ENCODE results near the gene TBC1D16. TPM values are rescaled to one million over a fixed set of nuclear protein-coding genes. Genes with fewer than 3 reads are reported as not detected.

TBC1D16 gene, protein sequence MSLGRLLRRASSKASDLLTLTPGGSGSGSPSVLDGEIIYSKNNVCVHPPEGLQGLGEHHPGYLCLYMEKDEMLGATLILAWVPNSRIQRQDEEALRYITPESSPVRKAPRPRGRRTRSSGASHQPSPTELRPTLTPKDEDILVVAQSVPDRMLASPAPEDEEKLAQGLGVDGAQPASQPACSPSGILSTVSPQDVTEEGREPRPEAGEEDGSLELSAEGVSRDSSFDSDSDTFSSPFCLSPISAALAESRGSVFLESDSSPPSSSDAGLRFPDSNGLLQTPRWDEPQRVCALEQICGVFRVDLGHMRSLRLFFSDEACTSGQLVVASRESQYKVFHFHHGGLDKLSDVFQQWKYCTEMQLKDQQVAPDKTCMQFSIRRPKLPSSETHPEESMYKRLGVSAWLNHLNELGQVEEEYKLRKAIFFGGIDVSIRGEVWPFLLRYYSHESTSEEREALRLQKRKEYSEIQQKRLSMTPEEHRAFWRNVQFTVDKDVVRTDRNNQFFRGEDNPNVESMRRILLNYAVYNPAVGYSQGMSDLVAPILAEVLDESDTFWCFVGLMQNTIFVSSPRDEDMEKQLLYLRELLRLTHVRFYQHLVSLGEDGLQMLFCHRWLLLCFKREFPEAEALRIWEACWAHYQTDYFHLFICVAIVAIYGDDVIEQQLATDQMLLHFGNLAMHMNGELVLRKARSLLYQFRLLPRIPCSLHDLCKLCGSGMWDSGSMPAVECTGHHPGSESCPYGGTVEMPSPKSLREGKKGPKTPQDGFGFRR
- total RNA-seq (10 to 100 TPM; 17.1 to 31.4 (median 22.6) TPM), polyA plus RNA-seq (10 to 100 TPM in 1 of 2 donors, 1 to 10 TPM in 1; 4.9 to 14.9 TPM)

GRCh38 chr17:80035687-80035936 lies at the start of gene TBC1D16:
TBC1D16 (minus strand) TSS chr17:80035872; CDS start chr17:80013547, 22,325 bp downstream.
- Histone ChIP-seq H3K9me3 (no peaks in the 10 kb centered on the region), H3K27me3 (no peaks in the 10 kb centered on the region), H3K36me3 (no peaks in the 10 kb centered on the region), H3K4me3 (peak within 1 kb of the TSS; percentile 67 to 89 (median 79)), H3K27ac (peak within 1 kb of the TSS; percentile 84 to 90 (median 86)), H3K4me1 (peaks cover under 1 to 10% (median 9%) of the 10 kb centered on the region in 3 donors)
- intact Hi-C loops (cut with DNase I): no loop called here
- TF ChIP-seq CTCF (IDR thresholded peaks at IDR 0.05): no peak
- DNase-seq: no peak
- 0 to 1% methylated on average over 8 to 46 of the region's 46 CpGs for WGBS, 2 donors
- FAIRE-seq: no peak
- no peak for ATAC-seq

DNA sequence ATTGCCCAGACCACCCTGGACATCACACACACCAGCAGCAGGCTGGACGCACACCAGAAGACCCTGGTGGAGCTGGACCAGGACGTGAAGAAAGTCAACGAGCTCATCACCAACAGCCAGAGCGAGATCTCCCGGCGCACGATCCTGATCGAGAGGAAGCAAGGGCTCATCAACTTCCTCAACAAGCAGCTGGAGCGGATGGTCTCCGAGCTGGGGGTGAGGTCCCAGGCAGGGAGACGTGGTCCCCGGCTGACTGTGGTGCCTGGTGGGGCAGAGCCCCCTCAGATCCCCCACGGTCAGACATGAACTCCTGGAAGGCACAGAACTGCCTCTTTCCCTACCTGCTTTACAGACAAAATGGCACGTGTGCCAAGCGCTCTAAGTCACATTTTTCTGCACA lies 49.1 kb upstream of the TBC1D16 start:
- intact Hi-C loops (cut with DNase I): loop anchor here in 1 of 3 donors (5.0 kb wide), 1 partner anchor 168 kb away; no protein-coding TSS in a partner anchor
- Histone ChIP-seq H3K27me3 (no peaks in the 10 kb centered on the region), H3K36me3 (no peaks in the 10 kb centered on the region), H3K4me1 (peaks cover 0 to 3% (median 0%) of the 10 kb centered on the region in 3 donors), H3K4me3 (no peak overlapping the region), H3K27ac (no peak overlapping the region), H3K9me3 (no peaks in the 10 kb centered on the region)
- DNase-seq: peak in 1 of 6 donors; percentile 34
- 86 to 91% methylated on average over 15 of the region's 15 CpGs for WGBS, 2 donors
- ATAC-seq: no peak
- no peak for FAIRE-seq
- no peak for TF ChIP-seq CTCF (IDR thresholded peaks at IDR 0.05)

DNA sequence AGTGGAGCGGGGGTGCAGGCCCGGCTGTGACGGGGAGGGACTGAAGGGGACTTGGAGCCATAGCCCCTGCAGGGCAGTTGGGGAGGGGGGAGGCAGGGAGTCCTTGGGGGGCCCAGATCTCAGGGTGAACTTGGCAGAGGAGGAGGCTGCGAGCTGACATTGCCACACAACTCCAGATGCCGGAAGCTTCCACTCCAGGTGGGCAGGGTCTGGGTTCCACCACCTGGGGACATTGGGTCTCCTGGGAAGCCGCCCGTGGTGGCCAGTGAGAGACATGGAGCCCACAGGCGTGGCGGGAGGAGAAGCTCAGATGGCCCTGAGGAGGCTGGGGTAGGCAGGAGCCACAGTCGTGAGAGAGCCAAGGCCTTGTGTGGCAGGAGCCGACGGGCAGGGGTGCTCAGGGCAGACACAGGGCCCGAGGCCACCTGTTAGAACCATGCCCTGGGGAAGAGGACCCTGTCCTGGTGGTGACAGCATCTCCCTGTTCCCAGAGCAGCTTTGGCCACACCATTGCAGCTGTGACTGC lies 47.5 kb upstream of the TBC1D16 start:
- Histone ChIP-seq H3K27me3 (no peaks in the 10 kb centered on the region), H3K27ac (no peak overlapping the region), H3K9me3 (no peaks in the 10 kb centered on the region), H3K4me3 (no peak overlapping the region), H3K36me3 (no peaks in the 10 kb centered on the region), H3K4me1 (peaks cover 0 to 3% (median 0%) of the 10 kb centered on the region in 3 donors)
- DNase-seq: peak in 1 of 6 donors; percentile 65
- intact Hi-C loops (cut with DNase I): loop anchor here in 1 of 3 donors (5.0 kb wide), 1 partner anchor 169 kb away; no protein-coding TSS in a partner anchor
- no peak for TF ChIP-seq CTCF (IDR thresholded peaks at IDR 0.05)
- no peak for FAIRE-seq
- WGBS, 2 donors: 58 to 62% methylated on average over 10 to 13 of the region's 13 CpGs
- ATAC-seq: peak in 1 of 4 donors; percentile 13

DNA sequence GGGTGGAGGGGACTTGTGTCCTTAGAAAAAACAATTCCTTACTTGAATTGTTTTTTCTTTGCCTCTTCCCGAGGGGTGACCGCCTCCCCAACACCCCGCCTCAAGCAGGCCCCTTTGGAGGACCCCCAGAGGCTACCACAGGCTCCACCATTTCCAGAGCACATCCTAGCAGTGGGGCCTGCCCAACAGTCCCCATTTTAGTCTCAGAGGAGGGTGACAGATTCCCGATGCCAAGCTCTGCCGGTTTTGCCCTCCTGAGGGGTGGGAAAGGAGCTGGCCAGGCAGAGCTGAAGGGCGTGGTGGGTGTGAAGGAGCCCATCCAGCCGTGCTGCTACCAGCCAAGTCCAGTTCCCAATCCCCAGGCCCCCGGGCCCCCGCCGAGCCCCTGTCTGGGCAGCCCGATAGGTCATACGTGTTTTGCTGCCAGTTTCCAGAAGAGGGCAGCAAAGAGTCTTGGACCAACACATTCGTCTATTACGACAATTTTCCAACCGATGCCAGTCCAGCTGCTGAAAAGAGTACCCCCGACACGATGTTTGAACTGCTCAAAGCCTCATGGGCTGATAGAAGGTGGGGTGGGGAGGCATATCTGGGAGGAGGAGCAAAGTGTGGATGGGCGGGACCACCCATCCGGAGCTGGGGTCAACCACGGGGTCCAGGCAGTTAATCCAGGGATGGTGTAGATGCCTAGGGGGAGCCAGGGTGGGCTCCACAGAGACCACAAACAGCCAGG lies 46.9 kb upstream of the TBC1D16 start:
- DNase-seq (peak; percentile 49 to 76 (median 68)), FAIRE-seq (no peak), ATAC-seq (peak; percentile 60 to 94 (median 86))
- TF ChIP-seq CTCF (IDR thresholded peaks at IDR 0.05): peak; percentile 65 to 77 (median 70)
- H3K9me3 ChIP-seq: no peaks in the 10 kb centered on the region
- peaks cover 0 to 3% (median 0%) of the 10 kb centered on the region in 3 donors for H3K4me1 ChIP-seq
- H3K27ac ChIP-seq: no peak overlapping the region
- H3K27me3 ChIP-seq: no peaks in the 10 kb centered on the region
- H3K4me3 ChIP-seq: no peak overlapping the region
- intact Hi-C loops (cut with DNase I): loop anchor here in 1 of 3 donors (5.0 kb wide), 1 partner anchor 170 kb away; no protein-coding TSS in a partner anchor
- no peaks in the 10 kb centered on the region for H3K36me3 ChIP-seq
- 21 to 24% methylated on average over 20 of the region's 20 CpGs for WGBS, 2 donors

Measured in pancreas (tissue), 10 donors.